DND-41 (cell line): ENCODE results near the gene MFF.

Source experiments
- ATAC-seq: fragments of 200-7000 bp; cut with Tn5 transposase; 3 replicates; pipeline ENCODE4 v1.9.1; 2021; ENCODE audit warnings: low read depth; ENCODE audit not compliant: insufficient read depth
- DNase-seq: peaks from one replicate; pipeline ENCODE4 v3.0.0-alpha.2; 2020
- H2AFZ ChIP-seq: 2 replicates; pipeline ENCODE4 v1.6.0; 2012; ENCODE audit warnings: low read depth, low read length
- H3K27ac ChIP-seq: 2 replicates; pipeline ENCODE4 v1.5.1; 2012; ENCODE audit warnings: low read length, inconsistent platforms
- H3K27me3 ChIP-seq: fragments of 200-600 bp; sonication (generic); 2 replicates; pipeline ENCODE4 v1.6.0; 2012; ENCODE audit warnings: low read length, mild to moderate bottlenecking, inconsistent platforms; ENCODE audit not compliant: insufficient read depth, poor library complexity
- H3K36me3 ChIP-seq: 2 replicates; pipeline ENCODE4 v1.5.1; 2012; ENCODE audit warnings: low read length, inconsistent platforms; ENCODE audit not compliant: insufficient read depth
- H3K4me1 ChIP-seq: 2 replicates; pipeline ENCODE4 v1.5.1; 2012; ENCODE audit warnings: mild to moderate bottlenecking, low read length; ENCODE audit not compliant: insufficient read depth
- H3K4me2 ChIP-seq: 2 replicates; pipeline ENCODE4 v1.6.0; 2012; ENCODE audit warnings: mild to moderate bottlenecking, moderate library complexity, low read length, inconsistent platforms; ENCODE audit not compliant: insufficient read depth
- H3K4me3 ChIP-seq, 2 experiments: fragments of 200-600 bp in 1 of 2; shearing (Covaris generic) in 1 of 2; 2 replicates each; pipeline ENCODE4 v1.5.1; 2012 to 2016; ENCODE audit warnings: inconsistent platforms in 2 of 2, low read length in 2 of 2, mild to moderate bottlenecking in 2 of 2, low read depth in 1 of 2, moderate library complexity in 1 of 2
- H3K79me2 ChIP-seq: 2 replicates; pipeline ENCODE4 v1.6.0; 2012; ENCODE audit warnings: low read length, inconsistent platforms; ENCODE audit not compliant: insufficient read depth
- H3K9ac ChIP-seq: 2 replicates; pipeline ENCODE4 v1.6.0; 2012; ENCODE audit warnings: low read depth, mild to moderate bottlenecking, inconsistent platforms, low read length, moderate library complexity
- H3K9me3 ChIP-seq: 2 replicates; pipeline ENCODE4 v1.5.1; 2012; ENCODE audit warnings: low read length, moderate library complexity, mild to moderate bottlenecking, inconsistent platforms; ENCODE audit not compliant: insufficient read depth, severe bottlenecking
- H4K20me1 ChIP-seq: 2 replicates; pipeline ENCODE4 v1.6.0; 2012; ENCODE audit warnings: low read length; ENCODE audit not compliant: insufficient read depth
- CTCF ChIP-seq: IDR thresholded peaks from 2 replicates; pipeline ENCODE4 v1.5.1; 2012; ENCODE audit warnings: borderline replicate concordance, low read length, moderate library complexity, mild to moderate bottlenecking; ENCODE audit not compliant: poor library complexity, severe bottlenecking; ENCODE audit errors: extremely low read depth
- EZH2 ChIP-seq: IDR thresholded peaks from 3 replicates; pipeline ENCODE4 v1.6.1; 2012; ENCODE audit warnings: borderline replicate concordance, low read depth, mild to moderate bottlenecking, moderate library complexity, low read length, inconsistent platforms; ENCODE audit not compliant: severe bottlenecking

Gene MFF

GRCh38 chr2:227395556-227395955 is 70.5 kb downstream of the MFF start:
- H4K20me1 ChIP-seq, result no peaks in the 10 kb centered on the region
- H3K4me3 ChIP-seq, result no peak overlapping the region
- H3K9me3 ChIP-seq, result no peaks in the 10 kb centered on the region
- no peaks in the 10 kb centered on the region for H3K36me3 ChIP-seq
- H3K4me1 ChIP-seq, result no peaks in the 10 kb centered on the region
- ATAC-seq (no peak), DNase-seq (no peak)
- TF ChIP-seq EZH2, result no peak
- no peak for TF ChIP-seq CTCF
- no peaks in the 10 kb centered on the region for H3K27me3 ChIP-seq
- H3K9ac ChIP-seq, result no peak overlapping the region
- H3K27ac ChIP-seq, result no peak overlapping the region
- no peak overlapping the region for H2AFZ ChIP-seq
- no peaks in the 10 kb centered on the region for H3K79me2 ChIP-seq
- no peak overlapping the region for H3K4me2 ChIP-seq

GRCh38 chr2:227397562-227397961 is 72.5 kb downstream of the MFF start:
- no peaks in the 10 kb centered on the region for H3K9me3 ChIP-seq
- no peak overlapping the region for H3K4me3 ChIP-seq
- H3K27me3 ChIP-seq, result no peaks in the 10 kb centered on the region
- H4K20me1 ChIP-seq, result no peaks in the 10 kb centered on the region
- ATAC-seq (no peak), DNase-seq (no peak)
- H3K4me1 ChIP-seq, result no peaks in the 10 kb centered on the region
- H3K9ac ChIP-seq, result no peak overlapping the region
- H3K4me2 ChIP-seq, result no peak overlapping the region
- no peak overlapping the region for H3K27ac ChIP-seq
- TF ChIP-seq EZH2 (no peak), CTCF (no peak)
- H3K79me2 ChIP-seq, result no peaks in the 10 kb centered on the region
- H3K36me3 ChIP-seq, result no peaks in the 10 kb centered on the region
- no peak overlapping the region for H2AFZ ChIP-seq

GRCh38 chr2:227398684-227399670 is 73.9 kb downstream of the MFF start:
- Histone ChIP-seq H3K4me1 (no peaks in the 10 kb centered on the region), H4K20me1 (no peaks in the 10 kb centered on the region), H3K4me2 (no peak overlapping the region), H3K27me3 (no peaks in the 10 kb centered on the region), H3K9ac (no peak overlapping the region), H3K4me3 (no peak overlapping the region), H3K27ac (no peak overlapping the region), H2AFZ (no peak overlapping the region), H3K9me3 (no peaks in the 10 kb centered on the region), H3K36me3 (no peaks in the 10 kb centered on the region), H3K79me2 (no peaks in the 10 kb centered on the region)
- no peak for DNase-seq
- TF ChIP-seq EZH2 (no peak), CTCF (no peak)
- ATAC-seq, result no peak
